ENCODE measurements around the gene MSRB3. TPM values are rescaled to one million over a fixed set of nuclear protein-coding genes. Genes with fewer than 3 reads are reported as not detected.

The MSRB3 gene
- total and polyA plus RNA-seq, 8 donors, result 21.7 to 50.5 (median 28.1) TPM

DNA sequence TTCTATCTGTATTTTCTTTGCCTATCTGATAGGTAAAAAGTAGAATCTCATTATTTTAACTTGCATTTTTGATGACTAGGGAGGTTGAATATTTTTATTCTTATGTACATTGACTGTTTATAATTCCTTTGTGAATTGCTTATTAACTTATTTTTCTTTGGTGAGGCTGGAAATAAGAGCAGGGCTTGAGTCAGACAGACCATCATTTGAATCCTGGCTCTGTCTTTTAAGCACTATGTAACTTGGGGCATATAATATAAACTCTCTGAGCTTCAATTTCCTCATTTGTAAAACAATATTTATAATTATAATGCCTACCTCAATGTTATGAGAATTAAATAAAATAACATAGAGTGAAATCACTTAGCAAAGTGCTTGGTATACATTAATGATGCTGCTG, 108.9 kb downstream of the MSRB3 start:
- DNase-seq (no peak), ATAC-seq (no peak)
- no peaks in the 10 kb centered on the region for H3K27me3 ChIP-seq
- H3K4me1 ChIP-seq, result no peaks in the 10 kb centered on the region
- H3K36me3 ChIP-seq, result no peaks in the 10 kb centered on the region
- no peaks in the 10 kb centered on the region for H3K9me3 ChIP-seq
- TF ChIP-seq, protein P1, sequence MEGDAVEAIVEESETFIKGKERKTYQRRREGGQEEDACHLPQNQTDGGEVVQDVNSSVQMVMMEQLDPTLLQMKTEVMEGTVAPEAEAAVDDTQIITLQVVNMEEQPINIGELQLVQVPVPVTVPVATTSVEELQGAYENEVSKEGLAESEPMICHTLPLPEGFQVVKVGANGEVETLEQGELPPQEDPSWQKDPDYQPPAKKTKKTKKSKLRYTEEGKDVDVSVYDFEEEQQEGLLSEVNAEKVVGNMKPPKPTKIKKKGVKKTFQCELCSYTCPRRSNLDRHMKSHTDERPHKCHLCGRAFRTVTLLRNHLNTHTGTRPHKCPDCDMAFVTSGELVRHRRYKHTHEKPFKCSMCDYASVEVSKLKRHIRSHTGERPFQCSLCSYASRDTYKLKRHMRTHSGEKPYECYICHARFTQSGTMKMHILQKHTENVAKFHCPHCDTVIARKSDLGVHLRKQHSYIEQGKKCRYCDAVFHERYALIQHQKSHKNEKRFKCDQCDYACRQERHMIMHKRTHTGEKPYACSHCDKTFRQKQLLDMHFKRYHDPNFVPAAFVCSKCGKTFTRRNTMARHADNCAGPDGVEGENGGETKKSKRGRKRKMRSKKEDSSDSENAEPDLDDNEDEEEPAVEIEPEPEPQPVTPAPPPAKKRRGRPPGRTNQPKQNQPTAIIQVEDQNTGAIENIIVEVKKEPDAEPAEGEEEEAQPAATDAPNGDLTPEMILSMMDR (IDR thresholded peaks at IDR 0.05), result no peak
- intact Hi-C loops (cut with DNase I), result no loop called here
- no peak overlapping the region for H3K27ac ChIP-seq
- no peak overlapping the region for H3K4me3 ChIP-seq

DNA sequence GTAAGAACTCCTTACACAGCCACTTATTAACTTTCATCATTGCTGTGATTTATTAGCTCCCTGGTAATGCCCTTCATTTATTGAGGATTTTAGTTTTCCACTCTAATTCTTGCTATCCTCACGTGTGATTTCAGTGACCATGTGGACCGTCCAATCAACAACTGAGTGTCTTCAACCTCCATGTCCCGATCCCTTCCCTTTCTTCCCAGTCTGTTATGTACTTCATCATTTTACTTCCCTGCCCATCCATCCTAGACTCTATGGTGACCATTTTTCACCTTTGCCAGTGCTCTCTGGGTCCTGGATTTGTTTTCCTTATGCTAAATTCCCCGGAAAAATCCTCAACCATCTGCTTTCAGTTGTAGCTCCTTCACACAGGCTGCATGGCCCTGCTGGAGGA, 111.0 kb downstream of the MSRB3 start:
- no peak overlapping the region for H3K27ac ChIP-seq
- intact Hi-C loops (cut with DNase I), result no loop called here
- ATAC-seq, result no peak

DNA sequence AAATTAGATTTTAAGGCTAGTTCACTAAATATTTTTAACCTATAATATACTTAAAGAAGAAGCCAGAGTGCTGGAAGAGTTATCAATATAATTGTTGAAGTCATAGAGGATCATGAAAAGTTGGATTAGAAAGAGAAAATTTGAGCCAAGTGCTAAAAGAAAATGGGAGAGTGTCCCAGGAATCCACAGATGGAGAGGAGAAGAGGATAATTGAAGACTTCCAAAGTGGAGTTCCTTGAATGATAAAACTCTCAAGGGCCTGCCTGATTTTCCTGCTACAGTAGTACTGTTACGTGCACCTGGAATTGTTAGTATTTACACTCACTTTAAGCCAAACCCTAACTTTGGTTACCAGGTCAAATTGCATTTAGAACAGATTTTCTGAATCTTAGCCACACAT, 113.2 kb downstream of the MSRB3 start:
- ATAC-seq (no peak), DNase-seq (no peak)
- Histone ChIP-seq H3K4me3 (no peak overlapping the region), H3K27me3 (no peaks in the 10 kb centered on the region), H3K36me3 (no peaks in the 10 kb centered on the region), H3K9me3 (peaks cover 0 to 27% of the 10 kb centered on the region in 2 donors), H3K27ac (no peak overlapping the region), H3K4me1 (no peaks in the 10 kb centered on the region)
- intact Hi-C loops (cut with DNase I), result no loop called here
- TF ChIP-seq, protein P1 (IDR thresholded peaks at IDR 0.05), result no peak

More for the DNA sequence above, 111.0 kb downstream of the MSRB3 start:
- H3K4me3 ChIP-seq, result no peak overlapping the region
- H3K9me3 ChIP-seq, result peaks cover 0 to 9% of the 10 kb centered on the region in 2 donors
- no peak for DNase-seq
- TF ChIP-seq, protein P1 (IDR thresholded peaks at IDR 0.05), result no peak
- H3K27me3 ChIP-seq, result no peaks in the 10 kb centered on the region
- no peaks in the 10 kb centered on the region for H3K36me3 ChIP-seq
- H3K4me1 ChIP-seq, result no peaks in the 10 kb centered on the region

DNA sequence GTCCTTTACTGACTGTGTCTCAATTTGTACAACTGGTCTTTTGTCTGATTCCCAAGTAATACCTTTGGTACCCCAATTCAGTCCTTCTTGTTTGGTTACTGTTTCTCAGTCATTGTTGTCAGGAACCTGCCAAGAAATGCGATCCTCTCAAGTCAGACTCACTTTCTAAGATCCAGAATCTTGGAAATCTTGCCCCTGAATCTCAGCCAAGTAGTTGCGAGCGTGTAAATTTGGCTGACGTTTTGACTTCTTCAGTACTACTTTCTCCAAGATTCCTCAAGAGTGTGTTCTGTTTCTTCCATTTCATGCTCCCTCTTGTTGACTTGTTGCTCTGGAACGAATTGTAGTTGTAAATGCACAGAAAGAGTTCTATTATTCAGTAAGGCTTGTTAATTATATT, 114.0 kb downstream of the MSRB3 start:
- Histone ChIP-seq H3K9me3 (peaks cover 0 to 34% of the 10 kb centered on the region in 2 donors), H3K4me3 (no peak overlapping the region), H3K4me1 (no peaks in the 10 kb centered on the region), H3K27me3 (no peaks in the 10 kb centered on the region), H3K27ac (no peak overlapping the region), H3K36me3 (no peaks in the 10 kb centered on the region)
- TF ChIP-seq, protein P1 (IDR thresholded peaks at IDR 0.05), result no peak
- DNase-seq, result no peak
- intact Hi-C loops (cut with DNase I), result no loop called here
- no peak for ATAC-seq

DNA sequence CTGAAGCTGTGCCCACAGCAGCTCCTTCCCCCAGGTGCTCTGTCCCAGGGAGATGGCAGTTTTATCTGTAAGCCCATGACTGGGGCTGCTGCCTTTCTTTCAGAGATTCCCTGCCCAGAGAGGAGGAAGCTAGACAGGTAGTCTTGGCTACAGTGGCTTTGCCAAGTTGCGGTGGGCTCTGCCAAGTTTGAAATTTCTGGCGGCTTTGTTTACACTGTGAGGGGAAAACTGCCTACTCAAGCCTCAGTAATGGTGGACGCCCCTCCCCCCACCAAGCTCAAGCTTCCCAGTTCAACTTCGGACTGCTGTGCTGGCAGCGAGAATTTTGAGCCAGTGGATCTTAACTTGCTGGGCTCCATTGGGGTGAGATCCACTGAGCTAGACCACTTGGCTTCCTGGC, 124.7 kb downstream of the MSRB3 start:
- TF ChIP-seq, protein P1 (IDR thresholded peaks at IDR 0.05), result no peak
- no peaks in the 10 kb centered on the region for H3K27me3 ChIP-seq

More for the DNA sequence above, 124.7 kb downstream of the MSRB3 start:
- Histone ChIP-seq H3K27ac (no peak overlapping the region), H3K4me1 (no peaks in the 10 kb centered on the region), H3K9me3 (peaks cover 0 to 19% of the 10 kb centered on the region in 2 donors), H3K4me3 (no peak overlapping the region), H3K36me3 (no peaks in the 10 kb centered on the region)
- ATAC-seq, result no peak
- intact Hi-C loops (cut with DNase I), result no loop called here
- DNase-seq, result no peak
